ENCODE data around the gene RNASE7.

DNA sequence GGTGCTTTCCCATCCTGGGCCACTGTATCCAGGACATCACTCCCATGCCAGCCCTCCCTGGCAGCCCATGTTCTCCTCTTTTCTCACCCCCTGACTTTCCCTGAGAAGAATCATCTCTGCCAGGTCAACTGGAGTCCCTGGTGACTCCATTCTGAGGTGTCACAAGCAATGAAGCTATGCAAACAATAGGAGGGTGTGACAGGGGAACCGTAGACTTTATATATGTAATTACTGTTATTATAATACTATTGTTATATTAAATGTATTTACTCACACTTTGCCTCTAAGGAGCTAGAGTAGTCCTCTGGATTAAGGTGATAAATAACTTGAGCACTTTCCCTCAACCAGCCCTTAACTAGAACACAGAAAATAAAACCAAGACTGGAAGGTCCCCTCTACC is 47.1 kb downstream of the RNASE7 start:
- TF ChIP-seq, protein P1, sequence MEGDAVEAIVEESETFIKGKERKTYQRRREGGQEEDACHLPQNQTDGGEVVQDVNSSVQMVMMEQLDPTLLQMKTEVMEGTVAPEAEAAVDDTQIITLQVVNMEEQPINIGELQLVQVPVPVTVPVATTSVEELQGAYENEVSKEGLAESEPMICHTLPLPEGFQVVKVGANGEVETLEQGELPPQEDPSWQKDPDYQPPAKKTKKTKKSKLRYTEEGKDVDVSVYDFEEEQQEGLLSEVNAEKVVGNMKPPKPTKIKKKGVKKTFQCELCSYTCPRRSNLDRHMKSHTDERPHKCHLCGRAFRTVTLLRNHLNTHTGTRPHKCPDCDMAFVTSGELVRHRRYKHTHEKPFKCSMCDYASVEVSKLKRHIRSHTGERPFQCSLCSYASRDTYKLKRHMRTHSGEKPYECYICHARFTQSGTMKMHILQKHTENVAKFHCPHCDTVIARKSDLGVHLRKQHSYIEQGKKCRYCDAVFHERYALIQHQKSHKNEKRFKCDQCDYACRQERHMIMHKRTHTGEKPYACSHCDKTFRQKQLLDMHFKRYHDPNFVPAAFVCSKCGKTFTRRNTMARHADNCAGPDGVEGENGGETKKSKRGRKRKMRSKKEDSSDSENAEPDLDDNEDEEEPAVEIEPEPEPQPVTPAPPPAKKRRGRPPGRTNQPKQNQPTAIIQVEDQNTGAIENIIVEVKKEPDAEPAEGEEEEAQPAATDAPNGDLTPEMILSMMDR (conservative IDR thresholded peaks at IDR 0.05; ENCODE audit: low read depth, low read length), result no peak
- no peak for TF ChIP-seq EZH2phosphoT487 (IDR thresholded peaks at IDR 0.05; ENCODE audit: borderline replicate concordance, low read length)
- no peak for TF ChIP-seq EZH2 (IDR thresholded peaks at IDR 0.05; ENCODE audit: low read length, unreplicated experiment)
